RKO (cell line): ENCODE results near the gene PHC1.
A peak's percentile ranks its signal among the peaks of the same experiment; 100 is the strongest.
"Not testable (repeated sequence)": the region's sequence is repeated elsewhere in the genome, so short reads cannot be mapped to it uniquely, and the experiment has no call there.

ENCODE experiments used
- DNase-seq: peaks from one replicate; pipeline ENCODE4 v3.0.0-alpha.2; 2016; ENCODE audit warnings: low spot score

Gene PHC1

GRCh38 chr12:8914033-8914715 is at the start of gene PHC1:
PHC1 (plus strand) TSS chr12:8914509; CDS start chr12:8917678, 3,169 bp downstream.
- peak; percentile 67 for DNase-seq

GRCh38 chr12:8866429-8866828 is 47.9 kb upstream of the PHC1 start:
- no peak for DNase-seq

GRCh38 chr12:8867009-8867408 is 47.3 kb upstream of the PHC1 start:
- no peak for DNase-seq

GRCh38 chr12:8867786-8868185 is 46.5 kb upstream of the PHC1 start:
- no peak for DNase-seq

- no peak for DNase-seq
These were observed 43.7 kb upstream of the PHC1 start for GRCh38 chr12:8870586-8870985.

- no peak for DNase-seq
These were observed 43.2 kb upstream of the PHC1 start for GRCh38 chr12:8871068-8871467.

GRCh38 chr12:8876887-8877286 is 37.4 kb upstream of the PHC1 start:
- no peak for DNase-seq

GRCh38 chr12:8886502-8887284 is 27.6 kb upstream of the PHC1 start:
- no peak for DNase-seq

- DNase-seq, result no peak
These were observed 27.0 kb upstream of the PHC1 start for GRCh38 chr12:8887285-8887715.

- peak; percentile 18 for DNase-seq
These were observed 23.8 kb upstream of the PHC1 start for GRCh38 chr12:8890313-8891085.

GRCh38 chr12:8891976-8892375 is 22.3 kb upstream of the PHC1 start:
- no peak for DNase-seq

GRCh38 chr12:8894378-8894777 is 19.9 kb upstream of the PHC1 start:
- DNase-seq, result no peak

GRCh38 chr12:8894986-8895385 is 19.3 kb upstream of the PHC1 start:
- DNase-seq, result no peak

GRCh38 chr12:8897081-8897480 is 17.2 kb upstream of the PHC1 start:
- no peak for DNase-seq

GRCh38 chr12:8899830-8900229 is 14.5 kb upstream of the PHC1 start:
- no peak for DNase-seq

- not testable (repeated sequence) for DNase-seq
These were observed 11.6 kb upstream of the PHC1 start for GRCh38 chr12:8902703-8903102.

- DNase-seq, result no peak
These were observed 10.7 kb upstream of the PHC1 start for GRCh38 chr12:8903646-8904045.

- DNase-seq, result no peak
These were observed 9.6 kb upstream of the PHC1 start for GRCh38 chr12:8904665-8905064.

- no peak for DNase-seq
These were observed 8.8 kb upstream of the PHC1 start for GRCh38 chr12:8905546-8905945.

- DNase-seq, result no peak
These were observed 7.8 kb upstream of the PHC1 start for GRCh38 chr12:8906266-8907180.

- no peak for DNase-seq
These were observed 6.8 kb upstream of the PHC1 start for GRCh38 chr12:8907513-8907912.

GRCh38 chr12:8909752-8910151 is 4.6 kb upstream of the PHC1 start:
- no peak for DNase-seq
